OCI-LY1 (cell line): Measurements from ENCODE around the gene SLC6A7.

Source experiments
- H2AFZ ChIP-seq: fragments of 200-600 bp; sonication (generic), shearing (Covaris generic); 2 replicates; pipeline ENCODE4 v1.6.0; 2014; ENCODE audit warnings: antibody characterized with exemption, mild to moderate bottlenecking, low read length
- H3F3A ChIP-seq: fragments of 200-600 bp; sonication (generic), shearing (Covaris generic); 2 replicates; pipeline ENCODE4 v1.6.0; 2014; ENCODE audit warnings: mild to moderate bottlenecking, antibody characterized with exemption, low read length, moderate library complexity; ENCODE audit not compliant: insufficient read depth
- H3K27ac ChIP-seq: fragments of 200-600 bp; sonication (generic); 2 replicates; pipeline ENCODE4 v1.5.1; 2014; ENCODE audit warnings: low read length, mixed run types, mild to moderate bottlenecking, low read depth; ENCODE audit not compliant: poor library complexity, severe bottlenecking
- H3K27me3 ChIP-seq: fragments of 200-600 bp; sonication (generic); 2 replicates; pipeline ENCODE4 v1.6.0; 2014; ENCODE audit warnings: antibody characterized with exemption, mild to moderate bottlenecking, low read length, moderate library complexity; ENCODE audit not compliant: insufficient read depth
- H3K36me3 ChIP-seq: fragments of 200-600 bp; sonication (generic); 2 replicates; pipeline ENCODE4 v1.6.1; 2014; ENCODE audit warnings: mild to moderate bottlenecking, antibody characterized with exemption, low read length, moderate library complexity, mixed read lengths; ENCODE audit not compliant: insufficient read depth
- H3K4me1 ChIP-seq: fragments of 200-600 bp; sonication (generic); 2 replicates; pipeline ENCODE4 v1.5.1; 2014; ENCODE audit warnings: mild to moderate bottlenecking, low read length, moderate library complexity; ENCODE audit not compliant: insufficient read depth, severe bottlenecking
- H3K4me2 ChIP-seq: fragments of 200-600 bp; sonication (generic), shearing (Covaris generic); 2 replicates; pipeline ENCODE4 v1.6.1; 2014; ENCODE audit warnings: low read length
- H3K4me3 ChIP-seq: fragments of 200-600 bp; sonication (generic); 2 replicates; pipeline ENCODE4 v1.5.1; 2014; ENCODE audit warnings: low read length, low read depth, mild to moderate bottlenecking, mixed read lengths; ENCODE audit not compliant: poor library complexity, severe bottlenecking
- H3K79me2 ChIP-seq: fragments of 200-600 bp; shearing (Covaris generic); 2 replicates; pipeline ENCODE4 v1.6.1; 2016; ENCODE audit warnings: mixed run types, low read length, mixed read lengths; ENCODE audit not compliant: insufficient read depth
- H3K9ac ChIP-seq: fragments of 200-600 bp; sonication (generic), shearing (Covaris generic); 2 replicates; pipeline ENCODE4 v1.6.1; 2014; ENCODE audit warnings: mild to moderate bottlenecking, low read length, mixed read lengths
- H3K9me2 ChIP-seq: fragments of 200-600 bp; sonication (generic), shearing (Covaris generic); 2 replicates; pipeline ENCODE4 v1.6.1; 2014; ENCODE audit warnings: low read depth, mild to moderate bottlenecking, low read length, mixed read lengths
- H3K9me3 ChIP-seq: fragments of 200-600 bp; shearing (Covaris generic); 2 replicates; pipeline ENCODE4 v1.6.1; 2014; ENCODE audit warnings: low read length, mixed read lengths
- H4K20me1 ChIP-seq: fragments of 200-600 bp; sonication (generic), shearing (Covaris generic); 2 replicates; pipeline ENCODE4 v1.6.0; 2016; ENCODE audit warnings: mild to moderate bottlenecking, low read length; ENCODE audit not compliant: insufficient read depth
- EZH2 ChIP-seq: fragments of 200-600 bp; sonication (generic), shearing (Covaris generic); IDR thresholded peaks from 2 replicates; pipeline ENCODE4 v1.8.0; 2017; ENCODE audit warnings: borderline replicate concordance, mixed run types, mild to moderate bottlenecking, antibody characterized with exemption, low read length, moderate library complexity, mixed read lengths
- TF ChIP-seq, protein P1 (sequence below): fragments of 200-600 bp; sonication (generic), shearing (Covaris generic); IDR thresholded peaks from 2 replicates; pipeline ENCODE4 v1.5.1; 2017; ENCODE audit warnings: mild to moderate bottlenecking, antibody characterized with exemption, low read length, moderate library complexity, mixed read lengths

SLC6A7 gene

DNA sequence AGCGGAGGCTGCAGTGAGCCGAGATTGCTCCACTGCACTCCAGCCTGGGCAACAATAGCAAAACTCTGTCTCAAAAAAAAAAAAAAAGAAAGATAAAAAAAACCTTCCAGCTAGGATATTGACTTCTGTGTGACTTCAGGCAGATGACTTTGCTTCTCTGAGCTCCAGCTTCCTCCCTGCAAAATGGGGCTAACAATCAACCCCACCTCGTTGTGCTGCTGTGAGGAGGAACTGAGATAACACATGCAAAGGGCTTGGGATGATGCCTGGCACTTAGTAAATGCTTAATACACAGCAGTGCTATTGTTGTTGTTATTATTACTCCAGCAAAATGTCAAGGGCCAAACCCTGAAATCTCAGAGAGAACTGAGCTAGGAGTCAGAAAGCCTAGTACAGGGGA, 26.8 kb upstream of the SLC6A7 start:
- Histone ChIP-seq H3K36me3 (no peaks in the 10 kb centered on the region), H3K4me3 (no peak overlapping the region), H3F3A (no peaks in the 10 kb centered on the region), H4K20me1 (no peaks in the 10 kb centered on the region), H3K9ac (no peak overlapping the region), H3K4me2 (no peak overlapping the region), H3K27me3 (no peaks in the 10 kb centered on the region), H3K27ac (no peak overlapping the region), H3K4me1 (peaks cover 5% of the 10 kb centered on the region), H2AFZ (no peak overlapping the region), H3K9me2 (no peaks in the 10 kb centered on the region), H3K79me2 (no peaks in the 10 kb centered on the region), H3K9me3 (no peaks in the 10 kb centered on the region)
- TF ChIP-seq, protein P1, sequence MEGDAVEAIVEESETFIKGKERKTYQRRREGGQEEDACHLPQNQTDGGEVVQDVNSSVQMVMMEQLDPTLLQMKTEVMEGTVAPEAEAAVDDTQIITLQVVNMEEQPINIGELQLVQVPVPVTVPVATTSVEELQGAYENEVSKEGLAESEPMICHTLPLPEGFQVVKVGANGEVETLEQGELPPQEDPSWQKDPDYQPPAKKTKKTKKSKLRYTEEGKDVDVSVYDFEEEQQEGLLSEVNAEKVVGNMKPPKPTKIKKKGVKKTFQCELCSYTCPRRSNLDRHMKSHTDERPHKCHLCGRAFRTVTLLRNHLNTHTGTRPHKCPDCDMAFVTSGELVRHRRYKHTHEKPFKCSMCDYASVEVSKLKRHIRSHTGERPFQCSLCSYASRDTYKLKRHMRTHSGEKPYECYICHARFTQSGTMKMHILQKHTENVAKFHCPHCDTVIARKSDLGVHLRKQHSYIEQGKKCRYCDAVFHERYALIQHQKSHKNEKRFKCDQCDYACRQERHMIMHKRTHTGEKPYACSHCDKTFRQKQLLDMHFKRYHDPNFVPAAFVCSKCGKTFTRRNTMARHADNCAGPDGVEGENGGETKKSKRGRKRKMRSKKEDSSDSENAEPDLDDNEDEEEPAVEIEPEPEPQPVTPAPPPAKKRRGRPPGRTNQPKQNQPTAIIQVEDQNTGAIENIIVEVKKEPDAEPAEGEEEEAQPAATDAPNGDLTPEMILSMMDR: no peak
- TF ChIP-seq EZH2: no peak

DNA sequence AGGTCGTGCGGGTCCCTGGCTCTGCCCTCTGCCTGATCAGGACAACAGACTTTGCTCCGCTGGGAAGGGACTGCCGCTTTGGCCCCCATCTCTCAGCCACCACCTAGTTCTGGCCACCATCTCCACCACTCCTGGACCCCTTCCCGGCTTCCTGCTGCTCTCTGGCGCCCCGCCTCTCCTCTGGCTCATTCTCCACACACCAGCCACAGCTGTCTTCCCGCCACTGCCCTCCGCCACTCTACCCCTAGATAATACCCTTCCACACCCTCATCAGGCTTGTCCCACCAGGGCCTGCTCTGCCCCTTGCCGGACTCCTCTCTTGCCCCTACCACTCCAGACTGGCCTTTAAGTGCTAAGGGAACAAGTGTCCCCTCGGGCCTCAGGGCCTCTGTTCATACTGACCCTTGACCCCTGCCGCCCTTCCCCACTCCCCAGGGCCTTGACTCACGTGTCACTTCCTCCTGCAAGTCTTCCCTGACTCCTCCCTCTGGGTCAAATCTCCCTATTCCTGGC, 26.3 kb upstream of the SLC6A7 start:
- no peaks in the 10 kb centered on the region for H3K9me3 ChIP-seq
- no peaks in the 10 kb centered on the region for H3K9me2 ChIP-seq
- H3K4me1 ChIP-seq: peaks cover 5% of the 10 kb centered on the region
- H3K36me3 ChIP-seq: no peaks in the 10 kb centered on the region
- H3K4me2 ChIP-seq: no peak overlapping the region
- H3K27ac ChIP-seq: no peak overlapping the region
- no peaks in the 10 kb centered on the region for H3K79me2 ChIP-seq
- H3K9ac ChIP-seq: no peak overlapping the region
- no peaks in the 10 kb centered on the region for H3F3A ChIP-seq
- no peak overlapping the region for H3K4me3 ChIP-seq
- no peaks in the 10 kb centered on the region for H4K20me1 ChIP-seq
- no peak for TF ChIP-seq EZH2
- TF ChIP-seq, protein P1: no peak
- H3K27me3 ChIP-seq: no peaks in the 10 kb centered on the region
- H2AFZ ChIP-seq: no peak overlapping the region

DNA sequence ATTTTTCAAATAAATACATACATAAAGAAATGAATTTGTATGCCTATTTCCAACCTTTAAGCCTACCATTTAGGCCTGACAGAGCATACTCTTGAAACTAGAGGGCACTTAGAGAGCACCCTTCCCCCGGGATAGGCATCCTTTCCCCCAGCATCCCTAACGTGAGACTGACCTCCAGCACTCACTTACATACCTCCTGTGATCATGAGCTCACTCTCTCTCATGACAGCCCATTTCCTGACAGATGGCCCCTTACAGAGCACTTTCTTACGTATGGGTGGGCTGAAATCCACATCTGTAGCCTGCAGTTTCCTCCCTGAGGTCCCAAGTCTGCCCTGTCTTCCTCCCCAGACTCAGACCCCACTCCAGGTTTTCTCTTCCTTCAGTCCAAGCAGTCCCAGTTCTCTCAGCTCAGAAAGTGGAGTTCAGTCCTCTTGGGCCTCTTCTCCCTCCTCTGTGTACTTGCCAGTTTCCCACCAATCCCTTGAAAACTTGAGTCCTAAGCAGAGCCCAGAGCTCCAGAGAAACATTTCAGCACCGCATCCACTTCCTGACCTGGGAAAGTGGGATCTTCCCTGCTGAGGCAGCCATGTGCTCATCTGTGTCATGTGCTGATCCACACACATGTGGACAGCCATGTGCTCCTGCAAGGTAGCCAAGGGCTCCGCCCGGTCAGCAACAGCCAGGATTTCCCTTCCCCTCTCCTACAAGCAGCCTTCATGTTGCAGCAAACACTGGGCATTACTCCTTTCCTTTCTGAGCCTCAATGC, 25.5 kb upstream of the SLC6A7 start:
- H3K27ac ChIP-seq: no peak overlapping the region
- no peak for TF ChIP-seq EZH2
- TF ChIP-seq, protein P1: no peak
- no peak overlapping the region for H3K4me2 ChIP-seq
- H3K9me3 ChIP-seq: no peaks in the 10 kb centered on the region
- no peaks in the 10 kb centered on the region for H4K20me1 ChIP-seq
- H2AFZ ChIP-seq: no peak overlapping the region
- H3K79me2 ChIP-seq: no peaks in the 10 kb centered on the region
- H3K9ac ChIP-seq: no peak overlapping the region
- H3K36me3 ChIP-seq: no peaks in the 10 kb centered on the region
- H3K27me3 ChIP-seq: no peaks in the 10 kb centered on the region
- no peaks in the 10 kb centered on the region for H3F3A ChIP-seq
- H3K4me3 ChIP-seq: no peak overlapping the region
- no peaks in the 10 kb centered on the region for H3K9me2 ChIP-seq
- H3K4me1 ChIP-seq: peaks cover 5% of the 10 kb centered on the region
